GM12872 (cell line): ENCODE data around the gene SCFD2.

Experiments
- CTCF ChIP-seq: IDR thresholded peaks from 3 replicates; pipeline ENCODE4 v1.5.1; 2011; ENCODE audit warnings: low read depth, mild to moderate bottlenecking, low read length, moderate library complexity; ENCODE audit not compliant: insufficient read depth

Gene SCFD2

GRCh38 chr4:52994567-52994966, 371.3 kb downstream of the SCFD2 start:
- TF ChIP-seq CTCF, result no peak

GRCh38 chr4:52993771-52994170, 372.1 kb downstream of the SCFD2 start:
- TF ChIP-seq CTCF, result no peak

- TF ChIP-seq CTCF, result no peak
Observed at GRCh38 chr4:52991472-52991871, 374.4 kb downstream of the SCFD2 start.

GRCh38 chr4:52990706-52991105, 375.2 kb downstream of the SCFD2 start:
- no peak for TF ChIP-seq CTCF

GRCh38 chr4:52989865-52990264, 376.0 kb downstream of the SCFD2 start:
- no peak for TF ChIP-seq CTCF

GRCh38 chr4:52987392-52988056, 378.3 kb downstream of the SCFD2 start:
- TF ChIP-seq CTCF, result no peak

GRCh38 chr4:52984462-52984881, 381.4 kb downstream of the SCFD2 start:
- TF ChIP-seq CTCF, result no peak
